Esophagus (tissue), 2 donors: ENCODE data around the gene CLEC1A. TPM values are rescaled to one million over a fixed set of nuclear protein-coding genes. Genes with fewer than 3 reads are reported as not detected.
A peak's percentile ranks its signal among the peaks of the same experiment; 100 is the strongest.

Source experiments
- H3K27ac ChIP-seq, 2 donors: one replicate each; pipeline ENCODE4 v1.5.1; 2013; ENCODE audit warnings: low read depth in 2 of 2, mild to moderate bottlenecking in 2 of 2, inconsistent platforms in 1 of 2, low read length in 1 of 2, moderate library complexity in 1 of 2
- H3K27me3 ChIP-seq, 2 donors: one replicate each; pipeline ENCODE4 v1.6.1; 2013; ENCODE audit warnings: low read length in 2 of 2, control low read depth in 1 of 2, mild to moderate bottlenecking in 1 of 2; ENCODE audit not compliant: insufficient read depth in 2 of 2, control insufficient read depth in 1 of 2
- H3K36me3 ChIP-seq, 2 donors: one replicate each; pipeline ENCODE4 v1.6.1; 2013; ENCODE audit warnings: low read length in 1 of 2; ENCODE audit not compliant: control insufficient read depth in 2 of 2, insufficient read depth in 2 of 2
- H3K4me1 ChIP-seq, 2 donors: one replicate each; pipeline ENCODE4 v1.6.1; 2013; ENCODE audit warnings: low read length in 1 of 2; ENCODE audit not compliant: control insufficient read depth in 2 of 2, insufficient read depth in 2 of 2
- H3K4me3 ChIP-seq, 2 donors: one replicate each; pipeline ENCODE4 v1.5.1; 2013; ENCODE audit warnings: low read length in 2 of 2, mild to moderate bottlenecking in 2 of 2, low read depth in 1 of 2, moderate library complexity in 1 of 2
- H3K9me3 ChIP-seq, 2 donors: one replicate each; pipeline ENCODE4 v1.6.1; 2013; ENCODE audit warnings: mild to moderate bottlenecking in 2 of 2, low read depth in 1 of 2, low read length in 1 of 2, moderate library complexity in 1 of 2; ENCODE audit not compliant: control insufficient read depth in 2 of 2, insufficient read depth in 1 of 2
- WGBS, 2 donors: extraction: QIAGEN DNeasy Blood & Tissue Kit; methylation state at CpG; one replicate each; pipeline ENCODE4 v1.1.7; 2013; 5-methylcytosine and 5-hydroxymethylcytosine counted together
- polyA plus RNA-seq, 2 donors: library from polyadenylated mRNA; stranded (reverse); fragments of 200-250 nt; gene quantifications; one replicate each; pipeline ENCODE4 v1.2.3, GENCODE V29; 2013
- donor health status: healthy with polysubstance abuse.
- donor health status: Bipolar disorder and iron deficiency.

The CLEC1A gene
- polyA plus RNA-seq = 1 to 10 TPM; 1.2 to 1.4 TPM

- no peaks in the 10 kb centered on the region for H3K27me3 ChIP-seq
- peak within 1 kb of the TSS in 1 of 2 donors; percentile 20 for H3K4me3 ChIP-seq
- WGBS, 2 donors = 46 to 48% methylated on average over 10 of the region's 10 CpGs
- H3K36me3 ChIP-seq = no peaks in the 10 kb centered on the region
- peak within 1 kb of the TSS; percentile 36 to 60 for H3K27ac ChIP-seq
- H3K9me3 ChIP-seq = no peaks in the 10 kb centered on the region
- peaks cover 0 to 7% of the 10 kb centered on the region in 2 donors for H3K4me1 ChIP-seq
Measured at GRCh38 chr12:10098791-10099190, at the start of gene CLEC1A. Gene CLEC1A (minus strand): TSS chr12:10098985. CDS start chr12:10098922, 63 bp downstream.

GRCh38 chr12:10147714-10148403 is 49.1 kb upstream of the CLEC1A start:
- Histone ChIP-seq H3K36me3 (no peaks in the 10 kb centered on the region), H3K4me3 (no peak overlapping the region), H3K4me1 (no peaks in the 10 kb centered on the region), H3K27ac (no peak overlapping the region), H3K9me3 (no peaks in the 10 kb centered on the region), H3K27me3 (no peaks in the 10 kb centered on the region)
- 83 to 84% methylated on average over 5 of the region's 5 CpGs for WGBS, 2 donors

- WGBS, 2 donors = 0 to 14% methylated on average over 1 of the region's 1 CpG
- Histone ChIP-seq H3K27me3 (no peaks in the 10 kb centered on the region), H3K27ac (no peak overlapping the region), H3K9me3 (no peaks in the 10 kb centered on the region), H3K4me3 (no peak overlapping the region), H3K36me3 (no peaks in the 10 kb centered on the region), H3K4me1 (no peaks in the 10 kb centered on the region)
Measured at GRCh38 chr12:10142976-10143589, 44.3 kb upstream of the CLEC1A start.

GRCh38 chr12:10140001-10140400 is 41.2 kb upstream of the CLEC1A start:
- no peaks in the 10 kb centered on the region for H3K4me1 ChIP-seq
- 7 to 12% methylated on average over 2 of the region's 2 CpGs for WGBS, 2 donors
- no peak overlapping the region for H3K27ac ChIP-seq
- H3K4me3 ChIP-seq = no peak overlapping the region
- no peaks in the 10 kb centered on the region for H3K9me3 ChIP-seq
- no peaks in the 10 kb centered on the region for H3K36me3 ChIP-seq
- H3K27me3 ChIP-seq = no peaks in the 10 kb centered on the region

GRCh38 chr12:10136637-10137205 is 37.9 kb upstream of the CLEC1A start:
- Histone ChIP-seq H3K36me3 (no peaks in the 10 kb centered on the region), H3K4me1 (no peaks in the 10 kb centered on the region), H3K4me3 (no peak overlapping the region), H3K9me3 (no peaks in the 10 kb centered on the region), H3K27ac (no peak overlapping the region), H3K27me3 (no peaks in the 10 kb centered on the region)
- WGBS, 2 donors = 75% methylated on average over 13 of the region's 13 CpGs

GRCh38 chr12:10135126-10135525 is 36.3 kb upstream of the CLEC1A start:
- Histone ChIP-seq H3K9me3 (no peaks in the 10 kb centered on the region), H3K27ac (no peak overlapping the region), H3K27me3 (no peaks in the 10 kb centered on the region), H3K4me1 (no peaks in the 10 kb centered on the region), H3K4me3 (no peak overlapping the region), H3K36me3 (no peaks in the 10 kb centered on the region)
- WGBS, 2 donors = 54 to 73% methylated on average over 4 of the region's 4 CpGs

GRCh38 chr12:10132850-10133370 is 34.1 kb upstream of the CLEC1A start:
- no peaks in the 10 kb centered on the region for H3K4me1 ChIP-seq
- no peaks in the 10 kb centered on the region for H3K27me3 ChIP-seq
- no peak overlapping the region for H3K4me3 ChIP-seq
- no peaks in the 10 kb centered on the region for H3K36me3 ChIP-seq
- H3K27ac ChIP-seq = no peak overlapping the region
- 70 to 73% methylated on average over 6 of the region's 6 CpGs for WGBS, 2 donors
- H3K9me3 ChIP-seq = no peaks in the 10 kb centered on the region

GRCh38 chr12:10131111-10131690 is 32.4 kb upstream of the CLEC1A start:
- Histone ChIP-seq H3K4me3 (no peak overlapping the region), H3K4me1 (no peaks in the 10 kb centered on the region), H3K9me3 (no peaks in the 10 kb centered on the region), H3K27me3 (no peaks in the 10 kb centered on the region), H3K36me3 (no peaks in the 10 kb centered on the region), H3K27ac (no peak overlapping the region)
- WGBS, 2 donors = 71 to 72% methylated on average over 2 of the region's 2 CpGs

- 24 to 33% methylated on average over 1 of the region's 1 CpG for WGBS, 2 donors
- Histone ChIP-seq H3K4me3 (peak within 1 kb of the TSS; percentile 10 to 29), H3K36me3 (no peaks in the 10 kb centered on the region), H3K9me3 (no peaks in the 10 kb centered on the region), H3K4me1 (no peaks in the 10 kb centered on the region), H3K27ac (peak within 1 kb of the TSS; percentile 77 to 78), H3K27me3 (no peaks in the 10 kb centered on the region)
Measured at GRCh38 chr12:10130042-10130441, 31.3 kb upstream of the CLEC1A start, which contains the start of gene CLEC7A. Gene CLEC7A (minus strand): TSS chr12:10130199. CDS start chr12:10130082, 117 bp downstream.
